GM18499 (cell line): ENCODE data around the gene TMPRSS7.

Experiments
- ATAC-seq: cut with Tn5 transposase; IDR thresholded peaks from one replicate; pipeline ENCODE4 v1.9.1; 2021; ENCODE audit warnings: moderate number of reproducible peaks; ENCODE audit not compliant: insufficient read depth, unreplicated experiment

The TMPRSS7 gene

GRCh38 chr3:112090887-112091586, 56.5 kb downstream of the TMPRSS7 start:
- no peak for ATAC-seq

GRCh38 chr3:112092496-112093179, 58.1 kb downstream of the TMPRSS7 start:
- ATAC-seq, result peak; percentile 42

GRCh38 chr3:112093180-112093522, 58.6 kb downstream of the TMPRSS7 start:
- no peak for ATAC-seq

GRCh38 chr3:112095731-112096130, 61.2 kb downstream of the TMPRSS7 start:
- no peak for ATAC-seq

- no peak for ATAC-seq
These were observed 61.6 kb downstream of the TMPRSS7 start for GRCh38 chr3:112096176-112096575.

- ATAC-seq, result no peak
These were observed 62.8 kb downstream of the TMPRSS7 start for GRCh38 chr3:112097378-112097777.

GRCh38 chr3:112101916-112102315, 67.4 kb downstream of the TMPRSS7 start:
- no peak for ATAC-seq

GRCh38 chr3:112104774-112105173, 70.2 kb downstream of the TMPRSS7 start:
- no peak for ATAC-seq

GRCh38 chr3:112109322-112109721, 74.8 kb downstream of the TMPRSS7 start:
- ATAC-seq, result no peak

- no peak for ATAC-seq
These were observed 77.4 kb downstream of the TMPRSS7 start for GRCh38 chr3:112111785-112112402.

- no peak for ATAC-seq
These were observed 80.1 kb downstream of the TMPRSS7 start for GRCh38 chr3:112114576-112115160.

- peak; percentile 22 for ATAC-seq
These were observed 80.7 kb downstream of the TMPRSS7 start for GRCh38 chr3:112115161-112115739.

- no peak for ATAC-seq
These were observed 81.4 kb downstream of the TMPRSS7 start for GRCh38 chr3:112115806-112116383.

GRCh38 chr3:112116748-112117186, 82.2 kb downstream of the TMPRSS7 start:
- ATAC-seq, result no peak

GRCh38 chr3:112117415-112117814, 82.9 kb downstream of the TMPRSS7 start:
- ATAC-seq, result no peak

- ATAC-seq, result no peak
These were observed 83.5 kb downstream of the TMPRSS7 start for GRCh38 chr3:112117841-112118571.

- no peak for ATAC-seq
These were observed 85.7 kb downstream of the TMPRSS7 start for GRCh38 chr3:112119962-112120836.

- no peak for ATAC-seq
These were observed 87.3 kb downstream of the TMPRSS7 start for GRCh38 chr3:112121577-112122547.
